Choroid plexus epithelial cell (primary cell): ENCODE results near the gene SLC25A19.
A peak's percentile ranks its signal among the peaks of the same experiment; 100 is the strongest.

Experiments used
- DNase-seq: peaks from one replicate; pipeline ENCODE4 v3.0.0-alpha.2; 2010; ENCODE audit warnings: low read depth
- H3K4me3 ChIP-seq: 2 replicates; pipeline ENCODE4 v1.5.1; 2011; ENCODE audit warnings: low read depth, mild to moderate bottlenecking, control low read depth, low read length, moderate library complexity
- TF ChIP-seq, protein P1 (sequence below): conservative IDR thresholded peaks from 2 replicates; pipeline ENCODE4 v1.5.1; 2011; ENCODE audit warnings: low read depth, mild to moderate bottlenecking, control low read depth, inconsistent platforms, low read length, moderate library complexity

SLC25A19 gene

DNA sequence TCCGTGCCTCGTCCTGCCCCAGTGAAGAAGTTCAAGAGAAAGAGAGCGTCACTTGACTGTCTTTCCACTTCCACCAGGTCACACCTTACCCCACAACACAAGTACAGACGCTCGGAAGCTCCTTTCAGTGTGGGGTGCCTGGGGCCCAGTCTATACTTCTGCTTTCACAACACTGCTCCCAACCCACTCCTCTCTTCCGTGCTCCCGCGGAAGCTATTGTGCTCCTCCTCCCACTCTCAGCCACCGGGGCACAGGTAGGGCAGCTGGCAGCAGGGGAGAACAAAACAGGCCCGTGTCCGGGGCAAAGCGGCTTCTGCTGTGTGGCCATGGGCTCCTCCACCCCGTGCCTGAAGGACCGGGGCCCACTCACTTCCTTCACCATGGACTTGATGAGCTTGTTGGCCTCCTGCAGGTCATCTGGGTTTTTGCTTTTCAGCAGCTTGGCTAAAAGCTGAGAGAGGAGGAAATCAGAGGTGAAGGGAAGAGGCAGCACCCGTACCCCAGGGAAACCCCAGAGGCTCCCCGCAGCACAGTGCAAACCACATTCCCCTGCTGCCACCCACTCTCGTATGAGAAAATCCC, 46.7 kb downstream of the SLC25A19 start:
- TF ChIP-seq, protein P1, sequence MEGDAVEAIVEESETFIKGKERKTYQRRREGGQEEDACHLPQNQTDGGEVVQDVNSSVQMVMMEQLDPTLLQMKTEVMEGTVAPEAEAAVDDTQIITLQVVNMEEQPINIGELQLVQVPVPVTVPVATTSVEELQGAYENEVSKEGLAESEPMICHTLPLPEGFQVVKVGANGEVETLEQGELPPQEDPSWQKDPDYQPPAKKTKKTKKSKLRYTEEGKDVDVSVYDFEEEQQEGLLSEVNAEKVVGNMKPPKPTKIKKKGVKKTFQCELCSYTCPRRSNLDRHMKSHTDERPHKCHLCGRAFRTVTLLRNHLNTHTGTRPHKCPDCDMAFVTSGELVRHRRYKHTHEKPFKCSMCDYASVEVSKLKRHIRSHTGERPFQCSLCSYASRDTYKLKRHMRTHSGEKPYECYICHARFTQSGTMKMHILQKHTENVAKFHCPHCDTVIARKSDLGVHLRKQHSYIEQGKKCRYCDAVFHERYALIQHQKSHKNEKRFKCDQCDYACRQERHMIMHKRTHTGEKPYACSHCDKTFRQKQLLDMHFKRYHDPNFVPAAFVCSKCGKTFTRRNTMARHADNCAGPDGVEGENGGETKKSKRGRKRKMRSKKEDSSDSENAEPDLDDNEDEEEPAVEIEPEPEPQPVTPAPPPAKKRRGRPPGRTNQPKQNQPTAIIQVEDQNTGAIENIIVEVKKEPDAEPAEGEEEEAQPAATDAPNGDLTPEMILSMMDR, result no peak
- H3K4me3 ChIP-seq, result no peak overlapping the region
- DNase-seq, result no peak

DNA sequence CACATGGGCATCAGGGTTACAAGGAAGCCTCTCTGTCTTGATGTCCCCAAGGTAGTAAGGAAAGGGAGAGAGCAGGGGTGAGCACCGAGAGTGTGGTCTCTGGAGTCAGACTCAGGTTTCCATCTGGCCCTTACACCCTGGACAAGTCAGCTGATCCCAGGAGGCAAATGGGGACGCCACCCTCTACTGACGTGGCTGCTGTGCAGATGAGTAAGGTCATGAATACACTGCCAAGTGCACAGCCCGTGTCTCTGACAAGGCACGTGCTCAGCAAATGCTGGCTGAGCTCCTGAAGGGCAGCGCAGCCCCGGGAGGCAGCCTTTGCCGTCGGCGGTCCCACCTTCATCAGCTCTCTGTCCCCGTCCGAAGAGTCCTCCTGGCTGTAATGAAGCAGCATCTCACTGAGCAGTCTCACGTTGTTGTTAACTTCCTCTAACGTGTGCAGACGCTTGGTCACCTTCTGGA, 47.2 kb downstream of the SLC25A19 start:
- no peak overlapping the region for H3K4me3 ChIP-seq
- no peak for DNase-seq
- TF ChIP-seq, protein P1, result no peak

DNA sequence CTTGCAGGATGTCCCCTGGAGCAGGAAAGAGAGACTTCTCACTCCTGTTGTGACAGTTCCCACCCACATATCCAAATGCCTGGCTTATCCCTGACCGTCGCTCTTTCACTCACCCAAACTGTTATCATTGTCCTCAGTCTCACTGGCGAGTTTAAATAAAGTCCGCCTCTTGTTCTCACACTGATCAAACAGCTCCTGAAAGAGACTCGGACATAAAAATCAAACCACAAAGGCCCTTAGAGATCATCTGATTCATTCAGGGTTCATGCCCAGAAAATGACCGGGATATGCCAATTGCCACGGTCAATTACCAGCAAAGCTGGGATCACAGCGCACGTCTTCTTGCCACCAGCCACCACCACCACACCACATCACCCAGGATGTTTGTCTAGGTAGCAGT, 47.7 kb downstream of the SLC25A19 start:
- DNase-seq, result no peak
- H3K4me3 ChIP-seq, result no peak overlapping the region
- TF ChIP-seq, protein P1, result no peak

DNA sequence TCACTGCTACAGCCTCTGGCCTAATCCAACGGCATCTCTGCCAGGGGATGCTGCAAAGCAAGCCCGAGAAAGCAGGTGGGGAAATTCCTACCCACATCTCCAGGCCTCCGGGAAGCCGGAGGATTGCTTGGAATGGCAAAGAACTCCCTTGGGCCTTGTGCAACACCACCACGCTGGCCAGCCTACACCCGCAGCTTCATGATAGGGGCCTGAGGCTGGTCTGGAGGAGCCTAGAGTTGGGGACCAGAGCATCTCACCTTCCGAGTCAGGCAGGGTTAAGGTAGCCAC, 48.1 kb downstream of the SLC25A19 start:
- DNase-seq, result no peak
- no peak overlapping the region for H3K4me3 ChIP-seq
- TF ChIP-seq, protein P1, result no peak

DNA sequence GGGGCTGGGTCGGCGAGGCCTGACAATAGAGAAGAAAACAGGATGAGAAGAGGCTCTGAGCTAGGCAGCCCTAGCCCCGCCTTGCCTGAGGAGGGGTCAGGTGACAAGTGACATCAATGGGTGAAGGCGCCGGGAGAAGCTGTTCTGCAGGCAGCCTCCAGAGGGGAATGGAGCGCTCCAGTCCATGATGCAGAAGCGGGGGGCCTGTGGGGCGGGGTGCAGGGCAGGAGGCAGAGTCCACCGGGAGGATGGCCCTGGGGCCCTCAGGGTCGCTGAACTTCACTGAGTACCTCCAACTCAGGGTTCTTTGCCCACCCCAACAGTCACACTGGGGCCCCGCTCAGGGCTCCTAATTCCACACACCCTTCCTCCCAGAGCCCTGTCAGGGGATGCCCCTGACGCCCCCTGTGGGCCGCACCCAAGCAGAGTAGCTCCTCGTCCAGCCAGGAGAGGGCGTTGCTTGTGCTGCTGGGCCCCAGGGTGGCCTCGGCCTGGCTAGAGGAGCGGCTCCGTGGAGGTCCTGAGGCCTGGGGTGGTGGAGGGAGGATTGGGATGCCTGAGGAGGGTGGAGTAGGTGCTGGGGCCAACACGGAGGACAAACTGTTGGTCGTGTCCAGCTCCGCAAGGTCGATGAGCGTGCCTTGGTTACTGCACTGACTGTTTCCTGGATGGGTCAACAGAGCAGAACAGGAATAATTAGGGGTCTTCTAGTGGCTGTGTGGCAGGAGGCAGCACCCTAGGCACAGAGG, 48.7 kb downstream of the SLC25A19 start:
- peak; percentile 49 for DNase-seq
- TF ChIP-seq, protein P1, result peak; percentile 89
- no peak overlapping the region for H3K4me3 ChIP-seq

DNA sequence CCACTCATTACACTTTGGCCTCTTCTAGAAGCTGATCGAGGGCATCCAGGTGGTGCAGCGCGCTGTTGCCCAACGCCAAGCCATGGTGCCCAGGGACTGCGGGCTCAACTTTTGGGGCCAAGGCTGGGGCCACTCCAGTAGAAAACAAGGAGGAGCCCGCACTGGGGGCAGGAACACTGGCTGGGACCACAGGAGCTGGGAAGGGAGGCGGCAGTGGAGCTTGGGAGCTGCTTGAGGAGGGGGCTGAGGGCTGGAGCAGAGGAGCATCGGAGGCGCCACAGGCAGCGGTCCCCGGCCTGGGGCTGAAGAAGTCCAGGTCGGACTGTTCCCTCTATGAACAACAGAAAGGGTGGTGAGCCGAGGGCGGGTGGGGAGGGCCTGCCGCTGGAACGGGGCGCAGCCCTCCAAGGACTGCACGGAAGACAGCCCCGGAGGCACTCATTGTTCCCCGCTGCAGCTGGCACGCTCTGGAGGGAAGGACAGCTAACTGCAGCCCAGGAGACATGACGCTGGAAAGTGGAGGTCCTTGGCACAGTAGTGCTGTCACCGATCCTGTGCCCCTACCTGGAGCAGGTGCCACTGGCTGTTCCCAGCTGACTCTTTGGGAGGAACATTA, 49.3 kb downstream of the SLC25A19 start:
- H3K4me3 ChIP-seq, result no peak overlapping the region
- TF ChIP-seq, protein P1, result no peak
- no peak for DNase-seq
